ENCODE measurements around the gene AOAH.

AOAH gene

DNA sequence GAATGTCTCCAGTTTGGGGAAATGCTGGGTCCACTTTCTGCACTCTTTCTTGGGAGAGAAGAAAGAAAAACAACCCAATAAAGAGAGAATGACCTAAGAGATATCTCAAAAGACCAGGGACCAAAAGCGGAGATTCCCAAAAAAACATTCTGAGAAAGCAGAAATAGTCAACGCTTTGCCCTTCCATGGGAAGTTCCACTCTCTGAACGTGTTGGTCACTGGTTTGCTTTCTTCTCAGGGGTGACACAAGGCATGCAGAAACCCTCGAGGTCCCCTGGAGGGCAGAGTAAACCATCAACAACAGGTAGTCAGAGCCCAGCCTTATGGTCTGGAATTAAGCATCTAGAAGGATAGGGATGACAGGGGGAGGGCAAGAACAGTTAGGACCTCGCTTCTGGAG is 26.2 kb upstream of the AOAH start:
- no peaks in the 10 kb centered on the region for H3K36me3 ChIP-seq (ENCODE audit: control insufficient read depth, low read depth, low read length)

DNA sequence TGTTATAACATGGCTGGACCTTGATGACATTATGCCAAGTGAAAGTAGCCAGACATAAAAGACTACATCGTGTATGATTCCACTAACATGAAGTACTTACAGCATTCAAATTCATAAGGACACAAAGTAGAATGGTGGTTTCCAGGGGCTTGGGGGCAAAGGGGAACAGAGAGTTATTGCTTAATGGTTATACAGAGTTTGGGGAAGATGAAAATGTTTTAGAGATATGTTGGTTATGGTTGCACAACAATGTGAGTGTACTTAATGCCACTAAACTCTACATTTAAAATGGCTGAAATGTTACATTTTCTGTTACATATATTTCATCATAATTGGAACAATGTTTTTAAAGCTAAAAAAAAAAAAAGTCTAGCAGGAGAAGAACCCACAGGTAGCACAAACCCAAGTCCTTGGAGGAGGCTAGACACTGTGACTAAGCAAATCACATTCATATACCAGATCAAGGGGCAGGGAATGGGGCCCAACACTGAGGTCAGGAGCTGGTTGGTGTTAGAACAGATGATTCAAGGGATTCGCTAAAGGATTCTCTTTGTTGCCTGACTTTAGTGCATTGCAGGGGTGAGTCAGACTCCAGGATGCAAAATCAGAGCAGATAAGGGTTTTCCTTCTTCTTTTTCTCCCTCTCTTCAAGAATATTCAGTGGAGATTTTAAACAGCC is 25.1 kb upstream of the AOAH start:
- Histone ChIP-seq H3K4me3 (ENCODE audit: low read length) (no peak overlapping the region), H3K36me3 (ENCODE audit: control insufficient read depth, low read depth, low read length) (no peaks in the 10 kb centered on the region), H3K27ac (ENCODE audit: low read length) (no peak overlapping the region), H3K4me1 (ENCODE audit: control insufficient read depth, low read depth, low read length) (no peaks in the 10 kb centered on the region), H3K27me3 (ENCODE audit: control insufficient read depth, insufficient read depth, low read length) (no peaks in the 10 kb centered on the region), H3K9ac (ENCODE audit: low read length) (no peak overlapping the region), H3K9me3 (ENCODE audit: control insufficient read depth, low read depth, low read length) (no peaks in the 10 kb centered on the region)

More for the DNA sequence above, 26.2 kb upstream of the AOAH start:
- H3K9me3 ChIP-seq (ENCODE audit: control insufficient read depth, low read depth, low read length) = no peaks in the 10 kb centered on the region
- no peaks in the 10 kb centered on the region for H3K4me1 ChIP-seq (ENCODE audit: control insufficient read depth, low read depth, low read length)
- H3K4me3 ChIP-seq (ENCODE audit: low read length) = no peak overlapping the region
- no peak overlapping the region for H3K9ac ChIP-seq (ENCODE audit: low read length)
- H3K27me3 ChIP-seq (ENCODE audit: control insufficient read depth, insufficient read depth, low read length) = no peaks in the 10 kb centered on the region
- H3K27ac ChIP-seq (ENCODE audit: low read length) = no peak overlapping the region

DNA sequence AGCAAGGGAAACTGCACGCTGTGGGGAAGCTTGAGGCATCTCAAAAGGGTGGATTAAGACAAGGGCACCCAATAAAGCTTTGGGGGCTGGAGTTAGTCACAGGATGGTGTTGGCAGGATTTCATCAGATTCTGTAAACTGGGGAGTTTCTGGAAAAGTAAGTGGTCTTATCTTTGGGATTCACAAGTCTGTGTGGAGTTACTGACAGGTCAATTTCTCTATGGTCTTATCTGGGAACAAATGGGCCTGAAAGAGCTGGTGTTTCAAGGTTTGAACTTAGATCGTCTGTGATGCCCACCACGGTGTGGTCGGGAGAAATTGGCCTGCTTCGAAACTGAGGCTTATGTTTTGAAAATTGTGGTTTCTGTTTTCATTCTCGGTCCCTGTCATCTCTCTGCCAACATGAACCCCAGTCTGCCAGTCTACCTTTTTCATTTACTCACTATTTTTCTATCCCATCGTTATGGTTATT is 23.8 kb upstream of the AOAH start:
- no peaks in the 10 kb centered on the region for H3K4me1 ChIP-seq (ENCODE audit: control insufficient read depth, low read depth, low read length)
- no peaks in the 10 kb centered on the region for H3K36me3 ChIP-seq (ENCODE audit: control insufficient read depth, low read depth, low read length)
- no peak overlapping the region for H3K4me3 ChIP-seq (ENCODE audit: low read length)
- H3K9me3 ChIP-seq (ENCODE audit: control insufficient read depth, low read depth, low read length) = no peaks in the 10 kb centered on the region
- H3K9ac ChIP-seq (ENCODE audit: low read length) = no peak overlapping the region
- H3K27me3 ChIP-seq (ENCODE audit: control insufficient read depth, insufficient read depth, low read length) = no peaks in the 10 kb centered on the region
- no peak overlapping the region for H3K27ac ChIP-seq (ENCODE audit: low read length)

DNA sequence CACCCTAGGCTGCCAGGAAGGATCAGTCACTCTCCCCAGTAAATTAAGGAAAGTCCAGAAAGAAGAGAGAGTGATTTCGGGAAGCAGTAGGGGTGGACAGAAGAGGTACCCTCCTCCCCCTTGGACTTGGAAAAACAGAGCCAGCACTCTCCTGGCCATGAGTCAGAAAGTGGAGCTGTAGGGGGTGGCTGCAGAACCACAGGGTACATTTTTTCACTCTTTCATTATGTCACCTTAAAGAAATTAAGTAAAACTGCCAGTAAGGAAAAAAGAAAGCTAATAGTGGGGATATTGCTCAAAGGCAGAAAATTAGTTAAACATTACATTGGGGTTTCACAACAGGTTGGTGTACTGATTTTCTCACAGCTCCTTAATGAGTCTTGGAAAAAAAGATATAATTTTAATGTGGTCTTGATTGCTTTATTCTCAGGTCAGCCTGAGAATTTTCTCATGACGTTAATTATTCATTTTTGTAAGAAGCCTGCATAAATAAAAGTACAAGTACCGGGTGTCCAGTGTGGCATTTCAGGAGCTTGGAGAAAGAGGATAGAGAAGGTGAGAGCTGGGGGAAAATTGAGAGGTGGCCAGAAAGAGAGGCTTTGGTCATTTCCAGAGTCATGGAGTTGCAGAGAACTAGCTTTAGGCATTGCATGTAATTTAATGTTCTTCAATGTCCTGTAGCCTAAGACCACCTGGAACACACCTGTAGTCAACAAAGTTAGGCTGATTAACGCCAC is 23.2 kb upstream of the AOAH start:
- Histone ChIP-seq H3K27ac (ENCODE audit: low read length) (no peak overlapping the region), H3K27me3 (ENCODE audit: control insufficient read depth, insufficient read depth, low read length) (no peaks in the 10 kb centered on the region), H3K9me3 (ENCODE audit: control insufficient read depth, low read depth, low read length) (no peaks in the 10 kb centered on the region), H3K36me3 (ENCODE audit: control insufficient read depth, low read depth, low read length) (no peaks in the 10 kb centered on the region), H3K4me3 (ENCODE audit: low read length) (no peak overlapping the region), H3K4me1 (ENCODE audit: control insufficient read depth, low read depth, low read length) (no peaks in the 10 kb centered on the region), H3K9ac (ENCODE audit: low read length) (no peak overlapping the region)

DNA sequence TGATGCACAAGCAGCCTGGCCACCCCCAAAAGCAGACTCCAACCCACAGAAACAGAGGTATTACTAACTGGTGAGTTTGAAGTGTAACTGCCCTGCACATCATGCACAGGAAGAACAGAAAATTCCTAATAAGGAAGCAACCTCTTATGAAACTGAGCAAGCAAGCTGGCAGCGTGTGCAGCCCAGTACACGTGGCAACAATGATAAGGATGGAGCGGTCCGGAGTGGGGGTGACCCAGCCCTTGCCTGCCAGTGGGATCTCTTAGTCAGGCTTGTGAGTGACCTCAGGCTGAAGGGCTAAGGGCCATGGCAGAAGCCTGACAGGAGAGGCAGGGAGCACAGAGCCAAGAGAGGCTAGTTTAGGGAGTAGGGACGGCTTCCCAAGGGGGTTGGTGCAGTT is 22.1 kb upstream of the AOAH start:
- no peak overlapping the region for H3K9ac ChIP-seq (ENCODE audit: low read length)
- no peaks in the 10 kb centered on the region for H3K9me3 ChIP-seq (ENCODE audit: control insufficient read depth, low read depth, low read length)
- no peaks in the 10 kb centered on the region for H3K36me3 ChIP-seq (ENCODE audit: control insufficient read depth, low read depth, low read length)
- no peaks in the 10 kb centered on the region for H3K4me1 ChIP-seq (ENCODE audit: control insufficient read depth, low read depth, low read length)
- H3K27ac ChIP-seq (ENCODE audit: low read length) = no peak overlapping the region
- no peak overlapping the region for H3K4me3 ChIP-seq (ENCODE audit: low read length)
- H3K27me3 ChIP-seq (ENCODE audit: control insufficient read depth, insufficient read depth, low read length) = no peaks in the 10 kb centered on the region

DNA sequence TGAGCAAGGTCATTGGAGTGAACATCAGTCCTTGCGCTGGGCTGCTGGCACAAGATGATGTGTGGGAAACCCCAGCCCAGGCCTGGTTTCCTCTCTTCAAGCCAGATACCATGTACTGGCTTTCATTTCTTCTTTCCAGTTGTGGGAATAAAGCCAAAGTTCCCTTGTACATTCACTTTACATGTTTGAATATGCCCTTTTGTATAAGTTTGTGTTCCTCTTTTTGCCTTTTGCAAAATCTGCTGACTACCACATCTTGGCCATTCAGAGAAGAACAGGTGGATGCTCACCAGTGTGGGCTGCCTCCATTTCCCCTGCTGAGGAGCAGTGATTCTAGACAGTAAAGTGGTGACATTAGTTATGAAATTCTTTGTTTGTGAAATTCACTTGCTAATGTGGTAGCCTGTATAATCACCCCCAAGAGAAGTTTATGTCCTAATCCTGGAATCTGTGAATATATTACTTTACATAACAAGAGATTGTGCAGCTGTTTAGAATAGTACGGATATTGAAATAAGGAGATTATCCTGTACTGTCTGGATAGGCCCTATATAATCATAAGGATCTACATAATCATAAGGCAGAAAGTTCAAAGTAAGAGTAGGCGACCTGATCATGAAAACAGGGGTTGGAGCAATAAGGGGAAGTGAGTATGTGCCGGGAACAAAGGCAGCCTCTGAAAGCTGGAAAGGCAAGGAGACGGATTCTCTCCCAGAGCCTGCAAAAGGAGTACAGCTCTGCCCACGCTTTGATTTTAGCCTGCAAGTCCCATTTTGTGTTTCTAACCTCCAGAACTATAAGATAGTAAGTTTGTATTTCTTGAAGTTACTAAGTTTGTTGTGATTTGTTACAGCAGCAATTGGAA is 18.8 kb upstream of the AOAH start:
- H3K27ac ChIP-seq (ENCODE audit: low read length) = no peak overlapping the region
- no peaks in the 10 kb centered on the region for H3K27me3 ChIP-seq (ENCODE audit: control insufficient read depth, insufficient read depth, low read length)
- H3K9me3 ChIP-seq (ENCODE audit: control insufficient read depth, low read depth, low read length) = no peaks in the 10 kb centered on the region
- H3K36me3 ChIP-seq (ENCODE audit: control insufficient read depth, low read depth, low read length) = no peaks in the 10 kb centered on the region
- H3K4me1 ChIP-seq (ENCODE audit: control insufficient read depth, low read depth, low read length) = no peaks in the 10 kb centered on the region
- no peak overlapping the region for H3K9ac ChIP-seq (ENCODE audit: low read length)
- no peak overlapping the region for H3K4me3 ChIP-seq (ENCODE audit: low read length)

DNA sequence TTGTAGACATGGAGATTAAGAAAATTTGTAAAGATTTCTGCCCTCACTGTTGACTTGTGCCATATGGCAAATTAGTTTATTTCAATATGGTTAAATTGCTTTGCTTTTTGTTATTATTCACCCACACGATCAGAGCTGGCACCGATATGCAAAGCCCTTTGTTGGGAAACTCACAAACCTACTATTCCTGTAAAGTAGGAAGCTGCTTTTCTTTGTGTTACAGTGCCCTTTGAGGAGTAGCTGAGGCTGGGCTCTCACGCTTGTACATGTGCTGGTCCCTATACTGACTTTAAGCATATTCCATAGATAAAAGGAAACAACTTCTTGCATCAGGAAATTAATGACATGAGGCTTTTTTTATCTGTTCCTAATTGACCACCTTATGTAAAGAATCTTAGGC is 17.6 kb upstream of the AOAH start:
- no peak overlapping the region for H3K4me3 ChIP-seq (ENCODE audit: low read length)
- H3K27me3 ChIP-seq (ENCODE audit: control insufficient read depth, insufficient read depth, low read length) = no peaks in the 10 kb centered on the region
- H3K9ac ChIP-seq (ENCODE audit: low read length) = no peak overlapping the region
- no peaks in the 10 kb centered on the region for H3K9me3 ChIP-seq (ENCODE audit: control insufficient read depth, low read depth, low read length)
- no peaks in the 10 kb centered on the region for H3K4me1 ChIP-seq (ENCODE audit: control insufficient read depth, low read depth, low read length)
- H3K36me3 ChIP-seq (ENCODE audit: control insufficient read depth, low read depth, low read length) = no peaks in the 10 kb centered on the region
- H3K27ac ChIP-seq (ENCODE audit: low read length) = no peak overlapping the region

DNA sequence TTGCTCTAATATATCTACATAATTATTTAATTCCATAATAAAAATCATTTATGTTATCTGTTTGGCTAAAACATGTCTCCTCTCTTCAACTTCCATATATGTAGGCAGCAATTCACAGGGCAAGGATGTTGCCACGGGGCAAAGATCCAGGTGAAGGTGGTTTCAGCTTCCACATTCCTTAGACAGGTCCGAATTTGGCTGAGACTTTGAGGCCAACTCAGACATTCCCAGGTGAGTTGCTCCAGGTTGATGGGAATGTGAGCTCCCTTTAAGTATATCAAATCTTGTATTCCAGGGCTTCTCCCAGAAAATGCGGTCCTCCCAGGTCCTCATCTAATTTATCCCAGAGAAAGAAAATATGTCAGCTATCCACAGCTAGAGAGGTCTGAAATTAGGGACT is 15.1 kb upstream of the AOAH start:
- H3K4me1 ChIP-seq (ENCODE audit: control insufficient read depth, low read depth, low read length) = no peaks in the 10 kb centered on the region
- H3K9ac ChIP-seq (ENCODE audit: low read length) = no peak overlapping the region
- H3K9me3 ChIP-seq (ENCODE audit: control insufficient read depth, low read depth, low read length) = no peaks in the 10 kb centered on the region
- no peaks in the 10 kb centered on the region for H3K36me3 ChIP-seq (ENCODE audit: control insufficient read depth, low read depth, low read length)
- H3K27me3 ChIP-seq (ENCODE audit: control insufficient read depth, insufficient read depth, low read length) = no peaks in the 10 kb centered on the region
- no peak overlapping the region for H3K27ac ChIP-seq (ENCODE audit: low read length)
- no peak overlapping the region for H3K4me3 ChIP-seq (ENCODE audit: low read length)

DNA sequence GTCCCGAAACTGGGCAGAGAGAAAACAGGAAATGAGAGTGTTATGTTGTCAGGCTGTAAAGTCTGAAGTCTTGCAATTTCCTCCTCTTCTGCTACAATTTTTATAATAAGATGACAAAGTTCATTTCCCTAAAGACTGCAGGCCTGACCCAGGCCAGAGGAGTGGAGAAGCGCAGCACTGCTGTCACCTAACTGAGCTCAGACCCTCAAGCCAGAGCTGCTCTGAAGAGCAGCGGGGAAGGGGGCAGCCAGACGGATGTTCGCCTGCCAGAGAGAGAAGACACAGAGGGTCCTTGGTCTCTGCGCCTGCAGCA is 12.6 kb upstream of the AOAH start:
- Histone ChIP-seq H3K27ac (ENCODE audit: low read length) (no peak overlapping the region), H3K9me3 (ENCODE audit: control insufficient read depth, low read depth, low read length) (no peaks in the 10 kb centered on the region), H3K9ac (ENCODE audit: low read length) (no peak overlapping the region), H3K4me1 (ENCODE audit: control insufficient read depth, low read depth, low read length) (no peaks in the 10 kb centered on the region), H3K4me3 (ENCODE audit: low read length) (no peak overlapping the region), H3K36me3 (ENCODE audit: control insufficient read depth, low read depth, low read length) (no peaks in the 10 kb centered on the region), H3K27me3 (ENCODE audit: control insufficient read depth, insufficient read depth, low read length) (no peaks in the 10 kb centered on the region)

DNA sequence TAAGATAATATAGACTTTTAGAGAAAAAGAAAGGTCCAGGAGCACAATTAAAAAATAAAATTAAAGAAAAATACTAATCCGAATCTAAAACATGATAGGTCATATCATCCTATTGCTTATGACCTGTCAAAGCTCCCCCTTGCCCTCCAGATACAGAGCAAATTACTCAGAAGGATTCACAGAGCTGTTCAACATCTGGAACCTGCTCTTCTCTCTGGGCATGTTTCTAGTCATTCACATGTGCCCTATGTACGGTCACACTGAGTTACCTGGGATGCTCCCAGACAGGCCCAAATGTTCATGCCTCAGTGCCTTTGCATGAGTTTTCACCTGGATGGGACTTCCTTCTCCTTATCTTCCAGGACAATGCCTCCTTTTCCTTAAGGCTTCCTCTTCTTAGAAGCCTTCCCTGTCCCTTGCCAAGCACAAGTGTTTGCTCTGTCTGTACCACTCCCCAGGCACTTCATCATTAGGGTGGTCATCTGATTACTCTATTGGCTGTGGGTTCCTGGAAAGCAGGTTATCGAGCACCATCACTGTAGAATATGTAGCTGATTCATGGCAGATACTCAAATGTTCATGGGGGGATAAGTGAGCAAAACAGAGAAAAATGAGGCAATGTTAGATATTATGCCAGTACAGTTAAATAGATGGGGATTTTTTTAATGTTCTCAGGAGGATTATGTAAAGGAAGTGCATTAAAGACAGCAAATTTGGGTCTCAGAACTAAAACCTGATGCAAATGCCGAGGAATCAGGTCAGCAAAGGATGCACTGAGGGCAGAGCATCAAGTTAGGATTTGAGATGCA is 12.0 kb upstream of the AOAH start:
- Histone ChIP-seq H3K9ac (ENCODE audit: low read length) (no peak overlapping the region), H3K27ac (ENCODE audit: low read length) (no peak overlapping the region), H3K9me3 (ENCODE audit: control insufficient read depth, low read depth, low read length) (no peaks in the 10 kb centered on the region), H3K4me1 (ENCODE audit: control insufficient read depth, low read depth, low read length) (no peaks in the 10 kb centered on the region), H3K36me3 (ENCODE audit: control insufficient read depth, low read depth, low read length) (no peaks in the 10 kb centered on the region), H3K4me3 (ENCODE audit: low read length) (no peak overlapping the region), H3K27me3 (ENCODE audit: control insufficient read depth, insufficient read depth, low read length) (no peaks in the 10 kb centered on the region)

DNA sequence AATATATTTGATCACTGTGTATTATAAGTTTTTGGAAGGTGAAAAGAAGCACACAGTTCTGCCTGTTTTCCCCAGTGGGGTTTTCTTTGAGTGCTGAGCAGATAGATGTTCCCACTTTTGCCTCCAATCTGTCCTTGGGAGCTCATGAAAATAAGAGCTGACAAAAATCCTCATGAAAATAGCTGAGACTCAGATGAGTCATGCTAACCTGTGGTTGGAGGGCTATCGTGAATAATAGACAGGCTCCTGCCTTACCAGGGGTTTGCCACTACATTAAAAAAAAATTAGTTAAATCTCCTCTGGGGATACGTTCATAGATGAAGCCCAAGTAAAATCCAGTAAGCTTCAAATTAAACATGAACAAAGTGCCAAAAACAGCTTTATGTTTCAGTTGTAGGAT is 10.9 kb upstream of the AOAH start:
- no peak overlapping the region for H3K27ac ChIP-seq (ENCODE audit: low read length)
- no peaks in the 10 kb centered on the region for H3K36me3 ChIP-seq (ENCODE audit: control insufficient read depth, low read depth, low read length)
- no peak overlapping the region for H3K9ac ChIP-seq (ENCODE audit: low read length)
- no peaks in the 10 kb centered on the region for H3K27me3 ChIP-seq (ENCODE audit: control insufficient read depth, insufficient read depth, low read length)
- H3K9me3 ChIP-seq (ENCODE audit: control insufficient read depth, low read depth, low read length) = no peaks in the 10 kb centered on the region
- no peaks in the 10 kb centered on the region for H3K4me1 ChIP-seq (ENCODE audit: control insufficient read depth, low read depth, low read length)
- no peak overlapping the region for H3K4me3 ChIP-seq (ENCODE audit: low read length)

Data from iPS-18a (cell line).